SU-DHL-6 (cell line): ENCODE results near the gene SAPCD1.

Experiments used
- H2AFZ ChIP-seq: fragments of 200-600 bp; sonication (generic); 2 replicates; pipeline ENCODE4 v1.6.1; 2014; ENCODE audit warnings: low read depth, mild to moderate bottlenecking, moderate library complexity, mixed read lengths, antibody characterized with exemption, low read length; ENCODE audit not compliant: severe bottlenecking
- H3F3A ChIP-seq: fragments of 200-600 bp; shearing (Covaris generic); 2 replicates; pipeline ENCODE4 v1.6.0; 2016; ENCODE audit warnings: antibody characterized with exemption, mild to moderate bottlenecking; ENCODE audit not compliant: insufficient read depth
- H3K27ac ChIP-seq: fragments of 200-600 bp; sonication (generic); 2 replicates; pipeline ENCODE4 v1.5.1; 2016; ENCODE audit warnings: low read depth, mild to moderate bottlenecking, low read length, moderate library complexity, mixed read lengths
- H3K27me3 ChIP-seq: fragments of 200-600 bp; sonication (generic), shearing (Covaris generic); 2 replicates; pipeline ENCODE4 v1.6.0; 2014; ENCODE audit warnings: mild to moderate bottlenecking, low read length
- H3K36me3 ChIP-seq: fragments of 200-600 bp; sonication (generic); 2 replicates; pipeline ENCODE4 v1.6.1; 2014; ENCODE audit warnings: mild to moderate bottlenecking, low read length, mixed read lengths
- H3K4me2 ChIP-seq: fragments of 300-600, 200-600 bp; shearing (Covaris generic), sonication (generic); 2 replicates; pipeline ENCODE4 v1.6.0; 2014; ENCODE audit warnings: low read length, low read depth, mild to moderate bottlenecking; ENCODE audit not compliant: poor library complexity, severe bottlenecking
- H3K4me3 ChIP-seq: fragments of 200-600 bp; sonication (generic); 2 replicates; pipeline ENCODE4 v1.5.1; 2014; ENCODE audit warnings: antibody characterized with exemption, low read length, mild to moderate bottlenecking, mixed read lengths; ENCODE audit not compliant: insufficient read depth, poor library complexity, severe bottlenecking
- H3K79me2 ChIP-seq: fragments of 200-600 bp; sonication (generic); 2 replicates; pipeline ENCODE4 v1.6.1; 2014; ENCODE audit warnings: mild to moderate bottlenecking, low read length, moderate library complexity; ENCODE audit not compliant: insufficient read depth
- H3K9ac ChIP-seq: fragments of 200-600 bp; sonication (generic); 2 replicates; pipeline ENCODE4 v1.7.0; 2014; ENCODE audit warnings: mild to moderate bottlenecking, low read length
- H3K9me2 ChIP-seq: fragments of 200-600 bp; sonication (generic); replicated peaks from 2 replicates; pipeline ENCODE4 v1.6.1; 2014; ENCODE audit warnings: low read length; ENCODE audit not compliant: insufficient read depth
- H3K9me3 ChIP-seq: fragments of 200-600 bp; sonication (generic); 2 replicates; pipeline ENCODE4 v1.6.1; 2014; ENCODE audit warnings: low read length, mixed read lengths; ENCODE audit not compliant: insufficient read depth
- H4K20me1 ChIP-seq: fragments of 200-600 bp; sonication (generic); 2 replicates; pipeline ENCODE4 v1.6.1; 2014; ENCODE audit warnings: low read depth, mild to moderate bottlenecking, antibody characterized with exemption, low read length, moderate library complexity, mixed read lengths
- CTCF ChIP-seq: fragments of 200-600 bp; sonication (generic); IDR thresholded peaks from one replicate; pipeline ENCODE4 v1.5.1; 2017; ENCODE audit warnings: antibody characterized with exemption, mild to moderate bottlenecking, low read length, moderate library complexity; ENCODE audit not compliant: insufficient read depth, poor library complexity, severe bottlenecking
- EZH2phosphoT487 ChIP-seq: fragments of 200-600 bp; sonication (generic), shearing (Covaris generic); conservative IDR thresholded peaks from 2 replicates; pipeline ENCODE4 v1.6.1; 2018; ENCODE audit warnings: mild to moderate bottlenecking, antibody characterized with exemption, low read length, moderate library complexity, mixed read lengths

SAPCD1 gene

GRCh38 chr6:31722173-31722572 is 40.3 kb upstream of the SAPCD1 start:
- H3K79me2 ChIP-seq: no peaks in the 10 kb centered on the region
- H2AFZ ChIP-seq: no peak overlapping the region
- H3K9ac ChIP-seq: no peak overlapping the region
- no peaks in the 10 kb centered on the region for H3F3A ChIP-seq
- no peaks in the 10 kb centered on the region for H3K27me3 ChIP-seq
- H3K4me2 ChIP-seq: no peak overlapping the region
- H3K9me3 ChIP-seq: no peaks in the 10 kb centered on the region
- H4K20me1 ChIP-seq: no peaks in the 10 kb centered on the region
- no peak overlapping the region for H3K4me3 ChIP-seq
- no peaks in the 10 kb centered on the region for H3K9me2 ChIP-seq
- no peaks in the 10 kb centered on the region for H3K36me3 ChIP-seq
- no peak overlapping the region for H3K27ac ChIP-seq
- no peak for TF ChIP-seq CTCF
- TF ChIP-seq EZH2phosphoT487: no peak

GRCh38 chr6:31723245-31723979 is 39.0 kb upstream of the SAPCD1 start, which contains the start of gene MPIG6B:
Gene MPIG6B, plus strand, starts transcription at chr6:31723373. Its CDS starts 11 bp downstream, at chr6:31723384.
- no peak for TF ChIP-seq EZH2phosphoT487
- TF ChIP-seq CTCF: no peak
- H2AFZ ChIP-seq: no peak within 1 kb of the TSS
- no peak within 1 kb of the TSS for H3K4me3 ChIP-seq
- H3K27me3 ChIP-seq: no peaks in the 10 kb centered on the region
- no peak within 1 kb of the TSS for H3K27ac ChIP-seq
- H4K20me1 ChIP-seq: no peaks in the 10 kb centered on the region
- H3K9ac ChIP-seq: no peak within 1 kb of the TSS
- H3K36me3 ChIP-seq: no peaks in the 10 kb centered on the region
- peaks cover 4% of the 10 kb centered on the region; the same call in 1 of the 2 replicates for H3F3A ChIP-seq
- no peaks in the 10 kb centered on the region for H3K9me3 ChIP-seq
- no peaks in the 10 kb centered on the region for H3K9me2 ChIP-seq
- H3K4me2 ChIP-seq: no peak within 1 kb of the TSS
- H3K79me2 ChIP-seq: no peaks in the 10 kb centered on the region

- H3K27ac ChIP-seq: no peak overlapping the region
- H3K4me2 ChIP-seq: no peak overlapping the region
- no peak for TF ChIP-seq CTCF
- TF ChIP-seq EZH2phosphoT487: no peak
These were observed 38.3 kb upstream of the SAPCD1 start for GRCh38 chr6:31723980-31724691.

More at GRCh38 chr6:31723980-31724691, 38.3 kb upstream of the SAPCD1 start:
- H3K9me2 ChIP-seq: no peaks in the 10 kb centered on the region
- H3K27me3 ChIP-seq: no peaks in the 10 kb centered on the region
- no peaks in the 10 kb centered on the region for H4K20me1 ChIP-seq
- no peaks in the 10 kb centered on the region for H3K79me2 ChIP-seq
- no peaks in the 10 kb centered on the region for H3K9me3 ChIP-seq
- no peak overlapping the region for H2AFZ ChIP-seq
- H3K4me3 ChIP-seq: no peak overlapping the region
- no peak overlapping the region for H3K9ac ChIP-seq
- no peaks in the 10 kb centered on the region for H3K36me3 ChIP-seq
- H3F3A ChIP-seq: peaks cover 4% of the 10 kb centered on the region; the same call in 1 of the 2 replicates
